ENCODE measurements around the gene LY9. TPM values are rescaled to one million over a fixed set of nuclear protein-coding genes. Genes with fewer than 3 reads are reported as not detected.

Gene LY9, protein sequence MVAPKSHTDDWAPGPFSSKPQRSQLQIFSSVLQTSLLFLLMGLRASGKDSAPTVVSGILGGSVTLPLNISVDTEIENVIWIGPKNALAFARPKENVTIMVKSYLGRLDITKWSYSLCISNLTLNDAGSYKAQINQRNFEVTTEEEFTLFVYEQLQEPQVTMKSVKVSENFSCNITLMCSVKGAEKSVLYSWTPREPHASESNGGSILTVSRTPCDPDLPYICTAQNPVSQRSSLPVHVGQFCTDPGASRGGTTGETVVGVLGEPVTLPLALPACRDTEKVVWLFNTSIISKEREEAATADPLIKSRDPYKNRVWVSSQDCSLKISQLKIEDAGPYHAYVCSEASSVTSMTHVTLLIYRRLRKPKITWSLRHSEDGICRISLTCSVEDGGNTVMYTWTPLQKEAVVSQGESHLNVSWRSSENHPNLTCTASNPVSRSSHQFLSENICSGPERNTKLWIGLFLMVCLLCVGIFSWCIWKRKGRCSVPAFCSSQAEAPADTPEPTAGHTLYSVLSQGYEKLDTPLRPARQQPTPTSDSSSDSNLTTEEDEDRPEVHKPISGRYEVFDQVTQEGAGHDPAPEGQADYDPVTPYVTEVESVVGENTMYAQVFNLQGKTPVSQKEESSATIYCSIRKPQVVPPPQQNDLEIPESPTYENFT
- not detected in 2 replicates for total RNA-seq (2021)
- Bru-seq, nascent RNA, result not detected
- BruChase-seq, experiment 1, labeled RNA remaining after a 2-hour chase, result not detected
- BruChase-seq, experiment 2, labeled RNA remaining after a 6-hour chase, result not detected
- long read RNA-seq, result 0 reads

DNA sequence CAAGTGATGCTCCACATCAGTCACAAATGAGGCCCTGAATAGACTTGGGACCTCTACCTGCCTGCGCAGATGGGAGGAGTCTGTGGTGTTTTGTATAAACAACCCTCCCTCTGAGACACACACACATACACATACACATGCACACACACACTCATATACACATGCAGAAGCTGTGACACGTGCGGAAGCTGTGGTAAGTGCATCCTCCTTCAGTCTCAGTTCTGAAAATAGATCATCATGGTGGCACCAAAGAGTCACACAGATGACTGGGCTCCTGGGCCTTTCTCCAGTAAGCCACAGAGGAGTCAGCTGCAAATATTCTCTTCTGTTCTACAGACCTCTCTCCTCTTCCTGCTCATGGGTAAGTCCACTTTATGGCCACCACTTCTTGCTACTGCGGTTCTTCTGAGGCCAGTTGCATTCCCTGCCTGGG, at the start of gene LY9:
Gene LY9 (plus strand): TSS at position 224 of the 433 bp plus-strand sequence. CDS start 14 bp downstream, at position 238.
- Histone ChIP-seq H3K4me3 (ENCODE audit: low read depth, low read length, poor library complexity, severe bottlenecking) (no peak within 1 kb of the TSS), H3K36me3 (ENCODE audit: insufficient read depth, low read length, poor library complexity, severe bottlenecking) (no peaks in the 10 kb centered on the region), H3K9me3 (ENCODE audit: low read depth, low read length, poor library complexity, severe bottlenecking) (no peaks in the 10 kb centered on the region), H3K27me3 (replicated peaks; ENCODE audit: insufficient read depth, low read depth, low read length, poor library complexity) (no peaks in the 10 kb centered on the region), H3K27ac (ENCODE audit: low read depth, low read length, poor library complexity, severe bottlenecking) (no peak within 1 kb of the TSS), H3K4me1 (ENCODE audit: insufficient read depth, low read length, poor library complexity, severe bottlenecking) (no peaks in the 10 kb centered on the region)
- no peak for DNase-seq (ENCODE audit: low spot score)
- intact Hi-C loops (cut with micrococcal nuclease; ENCODE audit: unreplicated experiment), result no loop called here
- BruUV-seq (replicated peaks), result no TSS peak
- CTCF ChIA-PET, result no interaction called here
- POLR2A ChIA-PET (ENCODE audit: low non-redundant PET), result no interaction called here
- TF ChIP-seq EZH2 (IDR thresholded peaks at IDR 0.05; ENCODE audit: borderline replicate concordance, low read depth, low read length, poor library complexity, severe bottlenecking), result no peak
- no peak for TF ChIP-seq CTCF (conservative IDR thresholded peaks at IDR 0.05; ENCODE audit: low read depth, low read length)

- no TSS peak for BruUV-seq (replicated peaks)
- H3K4me3 ChIP-seq (ENCODE audit: low read depth, low read length, poor library complexity, severe bottlenecking), result no peak overlapping the region
Observed at GRCh38 chr1:160746836-160747500, 49.0 kb upstream of the LY9 start.

More at GRCh38 chr1:160746836-160747500, 49.0 kb upstream of the LY9 start:
- intact Hi-C loops (cut with micrococcal nuclease; ENCODE audit: unreplicated experiment), result no loop called here
- ChIA-PET POLR2A (ENCODE audit: low non-redundant PET) (no interaction called here), CTCF (no interaction called here)
- Histone ChIP-seq H3K4me1 (ENCODE audit: insufficient read depth, low read length, poor library complexity, severe bottlenecking) (no peaks in the 10 kb centered on the region), H3K9me3 (ENCODE audit: low read depth, low read length, poor library complexity, severe bottlenecking) (no peaks in the 10 kb centered on the region), H3K27me3 (replicated peaks; ENCODE audit: insufficient read depth, low read depth, low read length, poor library complexity) (peaks cover 22% of the 10 kb centered on the region), H3K27ac (ENCODE audit: low read depth, low read length, poor library complexity, severe bottlenecking) (no peak overlapping the region), H3K36me3 (ENCODE audit: insufficient read depth, low read length, poor library complexity, severe bottlenecking) (no peaks in the 10 kb centered on the region)
- TF ChIP-seq CTCF (conservative IDR thresholded peaks at IDR 0.05; ENCODE audit: low read depth, low read length), result no peak
- TF ChIP-seq EZH2 (IDR thresholded peaks at IDR 0.05; ENCODE audit: borderline replicate concordance, low read depth, low read length, poor library complexity, severe bottlenecking), result no peak
- no peak for DNase-seq (ENCODE audit: low spot score)
